Stimulated activated CD8-positive, alpha-beta memory T cell treated with anti-CD3 and anti-CD28 coated beads, Interleukin-4, amount 100 ng/mL, for 4 hours (primary cell): Measurements from ENCODE around the gene UCP3.

Experiments used
- DNase-seq, 2 donors: peaks; one replicate each; pipeline ENCODE4 v3.0.0-alpha.2; 2020; ENCODE audit warnings: low read depth in 2 of 2, low spot score in 1 of 2

UCP3 gene

GRCh38 chr11:73956876-73957653, 51.8 kb downstream of the UCP3 start:
- DNase-seq: no peak

- DNase-seq: no peak
Observed at GRCh38 chr11:73951797-73952196, 57.1 kb downstream of the UCP3 start.

GRCh38 chr11:73950869-73951710, 57.8 kb downstream of the UCP3 start, which contains the start of gene DNAJB13:
Gene DNAJB13, plus strand, starts transcription at chr11:73951026. Its CDS starts 44 bp downstream, at chr11:73951070.
- DNase-seq: no peak
